Upper lobe of right lung (tissue), 1 donor: Measurements from ENCODE around the gene EBF4. TPM values are rescaled to one million over a fixed set of nuclear protein-coding genes. Genes with fewer than 3 reads are reported as not detected.

Experiments
- ATAC-seq: fragments of 200-7000 bp; cut with Tn5 transposase; one replicate; pipeline ENCODE4 v1.9.1; 2020; ENCODE audit warnings: mild to moderate bottlenecking, moderate library complexity
- DNase-seq: peaks from one replicate; pipeline ENCODE4 v3.0.0-alpha.2; 2020
- H3K27ac ChIP-seq: fragments of 200-600 bp; one replicate; pipeline ENCODE4 v1.8.0; 2022
- H3K27me3 ChIP-seq: fragments of 200-600 bp; one replicate; pipeline ENCODE4 v1.8.0; 2022; ENCODE audit warnings: mild to moderate bottlenecking
- H3K36me3 ChIP-seq: fragments of 200-600 bp; one replicate; pipeline ENCODE4 v1.8.0; 2022
- H3K4me1 ChIP-seq: fragments of 200-600 bp; one replicate; pipeline ENCODE4 v1.8.0; 2022
- H3K4me3 ChIP-seq: fragments of 200-600 bp; one replicate; pipeline ENCODE4 v1.8.0; 2022; ENCODE audit warnings: mild to moderate bottlenecking
- H3K9me3 ChIP-seq: fragments of 200-600 bp; one replicate; pipeline ENCODE4 v1.8.0; 2022
- CTCF ChIP-seq: fragments of 200-600 bp; IDR thresholded peaks from one replicate; pipeline ENCODE4 v1.8.0; 2022; ENCODE audit warnings: antibody characterized with exemption
- intact Hi-C: fragments of 100-400 bp; cut with DNase I; formaldehyde crosslinking; loops from one replicate; pipeline ENCODE4 v1.11.0; 2022
- total RNA-seq: library from RNA; stranded (reverse); fragmentation: NEBNext Ultra II Directional; extraction: Animal tissue kit (Norgen Biotek cat#: 25700); gene quantifications from one replicate; pipeline ENCODE4 v1.2.1, GENCODE V29; 2021
- donor health status: DM: no; HTN: yes; CAD: no; lungs with severe emphysema.

Gene EBF4
- total RNA-seq, 1 donor from 2014 or later, result 19.5 TPM

GRCh38 chr20:2760297-2760951 lies 67.8 kb downstream of the EBF4 start:
- Histone ChIP-seq H3K36me3 (no peaks in the 10 kb centered on the region), H3K4me3 (no peak overlapping the region), H3K4me1 (no peaks in the 10 kb centered on the region), H3K27me3 (no peaks in the 10 kb centered on the region), H3K27ac (no peak overlapping the region), H3K9me3 (no peaks in the 10 kb centered on the region)
- DNase-seq, result no peak
- no peak for ATAC-seq
- intact Hi-C loops, result no loop called here
- TF ChIP-seq CTCF, result no peak

GRCh38 chr20:2760952-2761305 lies 68.3 kb downstream of the EBF4 start:
- no peak for TF ChIP-seq CTCF
- Histone ChIP-seq H3K27me3 (no peaks in the 10 kb centered on the region), H3K27ac (no peak overlapping the region), H3K36me3 (no peaks in the 10 kb centered on the region), H3K4me1 (no peaks in the 10 kb centered on the region), H3K9me3 (no peaks in the 10 kb centered on the region), H3K4me3 (no peak overlapping the region)
- DNase-seq (no peak), ATAC-seq (no peak)
- intact Hi-C loops, result no loop called here

GRCh38 chr20:2761885-2762284 lies 69.3 kb downstream of the EBF4 start:
- Histone ChIP-seq H3K4me1 (no peaks in the 10 kb centered on the region), H3K36me3 (no peaks in the 10 kb centered on the region), H3K27me3 (no peaks in the 10 kb centered on the region), H3K4me3 (no peak overlapping the region), H3K9me3 (no peaks in the 10 kb centered on the region), H3K27ac (no peak overlapping the region)
- no peak for ATAC-seq
- TF ChIP-seq CTCF, result no peak
- no peak for DNase-seq
- intact Hi-C loops, result no loop called here

- intact Hi-C loops, result no loop called here
- ATAC-seq, result no peak
These were observed 70.1 kb downstream of the EBF4 start for GRCh38 chr20:2762578-2763131.

GRCh38 chr20:2763186-2763585 lies 70.6 kb downstream of the EBF4 start:
- H3K27ac ChIP-seq, result no peak overlapping the region
- no peaks in the 10 kb centered on the region for H3K9me3 ChIP-seq
- TF ChIP-seq CTCF, result no peak
- intact Hi-C loops, result no loop called here
- H3K36me3 ChIP-seq, result no peaks in the 10 kb centered on the region
- ATAC-seq (no peak), DNase-seq (no peak)
- no peaks in the 10 kb centered on the region for H3K4me1 ChIP-seq
- no peak overlapping the region for H3K4me3 ChIP-seq
- peaks cover 1% of the 10 kb centered on the region for H3K27me3 ChIP-seq

More at GRCh38 chr20:2762578-2763131, 70.1 kb downstream of the EBF4 start:
- H3K4me3 ChIP-seq, result no peak overlapping the region
- no peak overlapping the region for H3K27ac ChIP-seq
- H3K9me3 ChIP-seq, result no peaks in the 10 kb centered on the region
- DNase-seq, result no peak
- no peaks in the 10 kb centered on the region for H3K4me1 ChIP-seq
- H3K27me3 ChIP-seq, result no peaks in the 10 kb centered on the region
- TF ChIP-seq CTCF, result no peak
- H3K36me3 ChIP-seq, result no peaks in the 10 kb centered on the region
